DMS79 treated with DMSO at 0.1 percent for 48 hours (cell line): ENCODE measurements around the gene PAX3.

Source experiments
- DNase-seq: peaks from one replicate; lab custom pipeline; 2025; lab: John Stamatoyannopoulos, UW

The PAX3 gene

GRCh38 chr2:222310747-222311318 is 12.0 kb upstream of the PAX3 start:
- no peak for DNase-seq

DNA sequence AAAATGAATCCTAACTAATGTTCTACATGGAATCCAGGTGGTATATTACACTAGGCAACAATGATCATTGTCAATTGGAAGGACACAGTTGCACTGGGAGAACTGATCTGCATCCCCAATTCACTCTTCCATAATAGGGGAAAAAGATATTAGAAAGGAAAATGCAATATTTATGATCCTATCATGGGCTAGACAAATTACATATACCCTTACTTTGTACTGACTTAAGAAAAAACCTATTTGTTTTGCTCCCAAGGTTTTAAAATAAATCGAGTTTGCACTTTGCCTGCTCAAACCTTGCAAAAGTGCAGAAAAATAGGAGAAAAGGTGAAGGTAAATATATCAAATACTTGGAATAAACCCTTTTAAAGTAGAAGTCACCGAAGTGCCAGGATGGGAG is 11.0 kb upstream of the PAX3 start:
- DNase-seq: no peak

- DNase-seq: no peak
Measured at GRCh38 chr2:222309361-222309760, 10.6 kb upstream of the PAX3 start.

- no peak for DNase-seq
Measured at GRCh38 chr2:222307978-222308730, 9.4 kb upstream of the PAX3 start.

DNA sequence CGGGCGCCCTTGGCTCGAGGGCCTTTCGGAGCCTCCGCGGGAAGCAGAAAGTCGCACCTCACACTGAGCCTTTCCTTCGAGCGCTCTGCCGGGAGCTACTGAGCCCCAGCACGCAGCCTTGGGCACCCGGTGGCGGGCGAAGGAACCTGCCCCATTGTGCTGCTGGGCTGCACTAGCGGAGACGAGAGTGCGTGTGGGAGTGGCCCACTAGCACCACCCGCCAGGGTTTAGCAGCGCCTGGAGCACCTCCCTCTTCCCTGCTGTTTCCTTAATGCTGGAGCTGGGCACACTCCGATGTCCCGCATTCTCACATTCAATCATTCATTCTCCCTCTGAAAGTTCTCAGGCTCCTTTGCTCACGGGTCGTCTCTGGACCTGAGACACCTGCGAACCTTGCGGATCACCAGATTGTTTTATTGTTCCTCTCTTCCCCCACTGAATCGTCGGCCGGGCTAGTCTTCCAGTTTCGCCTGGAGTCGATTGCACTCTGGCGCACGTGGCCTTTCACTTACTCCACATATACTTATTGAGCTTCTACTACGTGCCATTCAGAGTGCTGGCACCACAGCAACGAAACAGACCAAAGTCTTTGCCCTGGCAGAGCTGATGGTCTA is 8.5 kb upstream of the PAX3 start:
- DNase-seq: no peak

GRCh38 chr2:222306393-222307142 is 7.8 kb upstream of the PAX3 start:
- DNase-seq: no peak

- peak; percentile 48 for DNase-seq
Measured at GRCh38 chr2:222305516-222306392, 7.0 kb upstream of the PAX3 start.

GRCh38 chr2:222304737-222305515 is 6.1 kb upstream of the PAX3 start:
- no peak for DNase-seq

DNA sequence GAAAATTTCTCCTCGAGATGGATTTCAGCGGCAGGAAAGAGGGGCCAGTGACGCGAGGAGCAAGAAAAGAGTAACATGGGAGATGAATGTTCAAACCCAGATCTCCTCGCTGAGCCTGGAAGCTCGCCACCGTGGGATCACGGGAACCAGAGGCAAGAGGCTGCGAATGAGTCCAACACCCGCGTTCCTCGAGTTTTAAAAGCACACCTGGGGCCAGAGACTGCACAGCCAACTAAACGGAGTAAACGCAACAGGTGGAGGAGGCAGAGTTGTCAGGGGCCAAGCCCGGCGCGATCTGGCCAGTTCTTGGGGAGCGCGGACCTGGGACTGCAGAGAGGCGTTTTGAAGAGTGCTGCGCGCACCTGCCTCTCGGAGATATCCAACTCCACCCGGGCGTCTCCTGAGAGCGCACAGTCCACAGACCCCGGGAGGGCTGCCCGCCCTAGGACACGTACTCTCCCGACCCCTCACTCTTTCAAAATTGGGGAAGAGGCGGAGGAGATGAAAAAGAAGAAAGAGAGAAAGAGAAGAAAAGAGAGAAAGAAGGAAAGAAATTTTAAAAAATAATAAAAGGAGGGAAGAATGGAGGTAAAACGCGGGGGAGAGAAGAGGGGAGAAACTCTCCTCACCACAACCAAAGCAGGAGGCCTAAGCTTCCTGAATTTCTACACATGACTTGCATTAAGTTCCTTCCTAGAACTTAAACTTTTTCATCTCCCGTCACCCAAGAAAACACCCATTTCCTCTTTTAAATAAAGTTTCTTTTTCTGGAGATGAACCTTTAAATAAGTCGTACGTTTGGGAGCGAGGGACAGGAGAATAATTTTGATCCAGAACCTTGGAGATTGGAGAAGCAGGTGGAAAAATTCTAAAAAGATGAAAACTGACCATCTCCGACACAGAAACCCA is 5.3 kb upstream of the PAX3 start:
- no peak for DNase-seq

DNA sequence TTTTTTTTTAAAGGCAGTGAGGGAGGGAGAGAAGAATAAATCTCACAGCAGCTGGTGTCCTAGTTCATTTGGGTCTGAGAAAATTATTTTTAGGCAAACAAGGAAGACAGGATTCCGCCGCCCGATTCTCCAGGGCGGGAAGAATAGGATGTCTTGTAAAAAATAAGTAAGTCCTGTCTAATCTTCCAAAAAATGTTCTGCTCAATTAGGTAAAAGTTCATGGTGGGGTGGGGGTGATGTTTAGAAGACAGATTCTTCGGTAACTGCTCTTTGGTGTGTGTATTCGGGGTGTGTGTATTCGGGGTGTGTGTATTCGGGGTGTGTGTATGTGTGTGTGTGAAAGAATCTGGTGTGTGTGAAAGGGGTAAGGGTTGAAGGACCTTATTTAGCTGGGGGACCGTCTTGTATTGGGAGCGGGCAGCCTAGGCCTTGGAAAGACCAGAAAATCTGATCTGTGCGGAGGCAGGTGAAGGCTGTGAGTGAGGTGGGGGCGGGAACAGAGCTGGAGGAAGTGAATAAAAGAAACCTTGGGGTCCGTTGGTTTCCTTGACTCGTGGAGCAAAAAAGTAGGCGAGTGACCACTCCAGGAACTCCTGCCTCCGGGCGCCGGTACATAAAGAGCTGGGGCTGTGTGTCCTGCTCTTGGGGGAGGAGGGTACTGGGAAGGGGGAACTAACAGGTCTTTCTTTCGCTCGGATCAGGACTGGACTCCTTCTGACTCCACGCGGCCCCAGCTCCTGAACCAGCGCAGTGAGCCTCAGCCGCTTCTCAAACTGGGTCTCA is 4.4 kb upstream of the PAX3 start:
- no peak for DNase-seq

GRCh38 chr2:222302178-222303018 is 3.6 kb upstream of the PAX3 start:
- DNase-seq: no peak

DNA sequence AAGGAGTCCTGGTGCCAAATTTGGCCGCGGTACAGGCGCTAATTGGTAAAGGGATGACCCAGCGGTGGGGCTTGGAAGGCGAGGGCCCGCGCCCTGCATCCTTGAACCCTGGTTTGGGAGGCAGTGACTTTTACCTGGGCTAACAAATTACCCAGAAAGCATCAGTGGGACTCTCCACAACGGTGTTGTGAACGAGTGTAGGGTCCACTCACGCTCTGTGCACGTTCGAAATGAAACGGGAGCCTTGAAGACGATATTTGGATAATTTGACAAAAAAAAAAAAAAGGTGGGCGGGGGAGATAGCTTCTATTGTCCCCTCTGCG is 3.0 kb upstream of the PAX3 start:
- DNase-seq: no peak

- no peak for DNase-seq
Measured at GRCh38 chr2:222301053-222301795, 2.4 kb upstream of the PAX3 start.

DNA sequence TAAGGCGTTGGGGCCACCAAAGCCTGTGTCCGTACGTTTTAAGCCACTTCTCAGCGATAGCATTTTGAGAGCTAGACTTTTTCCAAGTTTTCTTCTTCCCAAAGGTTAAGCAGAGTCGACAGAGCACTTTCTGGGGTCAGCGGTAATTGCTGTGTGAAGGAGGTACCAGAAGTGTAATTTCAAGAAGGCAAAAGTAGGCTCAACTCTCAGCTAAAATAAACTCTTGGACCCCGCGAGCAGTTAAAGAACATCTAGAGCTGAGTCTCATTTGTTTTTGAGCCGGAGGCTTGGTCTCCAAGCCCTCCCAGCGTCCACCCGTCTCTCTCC is 1.9 kb upstream of the PAX3 start:
- no peak for DNase-seq

DNA sequence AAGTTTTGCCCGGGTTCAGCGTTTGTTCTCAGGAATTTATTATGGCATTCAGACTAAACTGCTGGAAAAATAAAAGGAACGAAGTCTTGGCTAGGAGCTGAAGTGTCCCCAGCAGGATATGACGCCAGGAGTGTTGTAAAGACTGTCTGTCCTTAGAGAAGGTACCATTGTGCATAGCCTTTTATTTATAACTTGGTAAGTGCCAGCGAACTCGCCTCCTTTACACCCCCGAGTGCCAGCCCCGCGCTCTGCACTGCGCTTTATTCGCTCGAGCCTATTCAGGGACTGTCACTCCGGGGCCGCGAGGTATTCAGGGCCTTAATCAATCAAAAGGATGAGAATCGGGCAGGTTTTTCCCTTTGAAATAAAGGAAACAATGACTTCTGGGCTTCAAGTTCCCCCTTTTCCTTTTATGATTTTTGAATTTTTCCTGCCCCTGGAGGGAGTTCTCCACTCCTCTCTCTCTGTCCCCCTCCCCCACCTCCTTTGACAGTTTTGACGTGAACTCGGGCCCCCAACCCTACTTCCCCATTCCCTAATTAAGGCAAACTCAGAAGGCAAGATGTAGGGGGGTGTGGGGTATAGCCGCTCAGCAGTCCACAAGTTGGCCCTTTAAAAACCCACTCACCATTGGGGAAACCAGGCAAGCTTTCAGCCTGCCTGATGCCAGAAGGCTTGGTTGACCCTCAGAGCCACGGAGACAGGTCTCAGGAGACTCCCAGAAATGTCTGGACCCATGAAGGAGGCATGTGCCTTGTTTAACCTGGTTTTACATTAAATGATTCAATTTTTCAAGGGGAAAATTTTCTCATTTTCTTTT is 1.3 kb upstream of the PAX3 start:
- no peak for DNase-seq

- DNase-seq: no peak
Measured at GRCh38 chr2:222298001-222298310, 842 bp downstream of the PAX3 start.

DNA sequence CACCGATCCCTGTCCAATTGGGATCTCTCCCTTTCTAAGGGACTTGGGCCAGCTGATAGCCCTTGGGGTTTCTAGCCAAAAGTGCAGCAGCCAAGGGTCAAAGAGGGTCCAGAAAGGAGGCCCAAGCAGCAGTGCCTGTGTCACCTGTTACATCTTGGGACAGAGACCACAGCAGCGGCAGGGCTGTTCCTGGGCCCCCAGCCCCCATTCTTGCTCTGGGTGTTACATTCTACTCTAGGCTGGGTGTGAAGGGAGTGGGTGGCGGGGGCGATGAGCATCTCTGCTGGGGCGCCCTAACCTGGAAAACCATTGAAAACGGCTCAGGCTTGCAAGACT is 1.2 kb downstream of the PAX3 start:
- no peak for DNase-seq
